Activated CD8-positive, alpha-beta memory T cell treated with anti-CD3 and anti-CD28 coated beads, Interleukin-2, amount 10 ng/mL, durations not matched to agents 7 days and 5 days (primary cell): Measurements from ENCODE around the gene DIDO1. TPM values are rescaled to one million over a fixed set of nuclear protein-coding genes. Genes with fewer than 3 reads are reported as not detected.
A peak's percentile ranks its signal among the peaks of the same experiment; 100 is the strongest.

Experiments
- ATAC-seq: fragments of 150-1000 bp; cut with Tn5 transposase; one replicate; pipeline ENCODE4 v1.10.0; 2021; ENCODE audit warnings: moderate library complexity
- CTCF ChIA-PET: fragments of 350-600 bp; sonication (Branson Sonifier 250); formaldehyde crosslinking; loops from one replicate; lab custom pipeline; 2021; ENCODE audit warnings: antibody characterized with exemption; lab: Charles Lee
- DNase-seq: peaks from one replicate; pipeline ENCODE4 v3.0.0-alpha.2; 2020
- H3K27ac Mint-ChIP-seq: one replicate; pipeline ENCODE4 v1.8.0; 2021; ENCODE audit warnings: mild to moderate bottlenecking, mixed read lengths
- H3K27me3 Mint-ChIP-seq: one replicate; pipeline ENCODE4 v1.8.0; 2021; ENCODE audit warnings: mixed read lengths
- H3K36me3 Mint-ChIP-seq: one replicate; pipeline ENCODE4 v1.8.0; 2021; ENCODE audit warnings: mild to moderate bottlenecking, mixed read lengths
- H3K4me1 Mint-ChIP-seq: one replicate; pipeline ENCODE4 v1.8.0; 2021; ENCODE audit warnings: mixed read lengths
- H3K4me3 Mint-ChIP-seq: one replicate; pipeline ENCODE4 v1.8.0; 2021; ENCODE audit warnings: mild to moderate bottlenecking, moderate library complexity, mixed read lengths
- H3K9me3 Mint-ChIP-seq: one replicate; pipeline ENCODE4 v1.8.0; 2022; ENCODE audit warnings: low read depth, mixed read lengths
- total RNA-seq, 2 experiments: library from RNA; stranded (reverse); gene quantifications; one replicate each; pipeline ENCODE4 v1.2.3, GENCODE V29; 2021

The DIDO1 gene
- 10 to 100 TPM; 64.6 to 87.0 TPM for total RNA-seq

GRCh38 chr20:62926229-62927127 lies at the start of gene DIDO1:
Gene DIDO1, minus strand, starts transcription at chr20:62926505.
- no peaks in the 10 kb centered on the region for H3K27me3 Mint-ChIP-seq
- H3K27ac Mint-ChIP-seq: peak within 1 kb of the TSS; percentile 94
- peaks cover 68% of the 10 kb centered on the region for H3K4me1 Mint-ChIP-seq
- no peaks in the 10 kb centered on the region for H3K9me3 Mint-ChIP-seq
- DNase-seq: peak; percentile 92
- H3K36me3 Mint-ChIP-seq: peaks cover 8% of the 10 kb centered on the region
- CTCF ChIA-PET: interaction anchor here (0.7 to 18.3 kb wide), 7 partner anchors 9 to 83 kb away, joined by 3 to 268 read pairs (median 7); partner anchors contain the start of gene GID8
- peak within 1 kb of the TSS; percentile 88 for H3K4me3 Mint-ChIP-seq
- ATAC-seq: peak; percentile 75

DNA sequence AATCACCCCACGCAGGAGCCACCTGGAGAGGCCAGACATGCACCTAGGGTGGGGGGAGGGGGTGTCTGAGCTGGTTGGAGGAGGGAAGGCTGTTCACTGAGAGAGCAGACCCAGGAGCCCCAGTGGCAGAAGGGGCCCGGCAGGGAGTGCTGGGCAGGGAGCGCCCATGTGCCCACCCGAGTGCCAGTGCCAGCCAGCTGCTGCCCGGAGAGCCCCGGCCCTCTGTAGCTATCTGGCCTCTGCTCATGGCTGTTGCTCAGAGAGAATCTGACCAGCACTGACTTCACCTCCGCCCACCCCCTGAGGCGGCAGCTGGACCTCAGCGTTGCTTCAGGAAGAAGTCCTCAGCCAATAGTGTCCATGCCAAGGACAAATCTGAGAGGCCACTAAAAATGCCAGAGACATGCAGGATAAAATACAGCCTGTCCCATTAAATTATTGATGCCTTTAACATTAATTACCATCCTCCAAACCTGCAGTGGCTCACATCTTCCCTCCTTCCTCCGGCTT lies 49.0 kb upstream of the DIDO1 start:
- no peak for ATAC-seq
- no peaks in the 10 kb centered on the region for H3K9me3 Mint-ChIP-seq
- H3K4me3 Mint-ChIP-seq: no peak overlapping the region
- no peak for DNase-seq
- peaks cover 72% of the 10 kb centered on the region for H3K27me3 Mint-ChIP-seq
- H3K27ac Mint-ChIP-seq: no peak overlapping the region
- H3K4me1 Mint-ChIP-seq: peaks cover 30% of the 10 kb centered on the region
- H3K36me3 Mint-ChIP-seq: no peaks in the 10 kb centered on the region
- CTCF ChIA-PET: no interaction called here

DNA sequence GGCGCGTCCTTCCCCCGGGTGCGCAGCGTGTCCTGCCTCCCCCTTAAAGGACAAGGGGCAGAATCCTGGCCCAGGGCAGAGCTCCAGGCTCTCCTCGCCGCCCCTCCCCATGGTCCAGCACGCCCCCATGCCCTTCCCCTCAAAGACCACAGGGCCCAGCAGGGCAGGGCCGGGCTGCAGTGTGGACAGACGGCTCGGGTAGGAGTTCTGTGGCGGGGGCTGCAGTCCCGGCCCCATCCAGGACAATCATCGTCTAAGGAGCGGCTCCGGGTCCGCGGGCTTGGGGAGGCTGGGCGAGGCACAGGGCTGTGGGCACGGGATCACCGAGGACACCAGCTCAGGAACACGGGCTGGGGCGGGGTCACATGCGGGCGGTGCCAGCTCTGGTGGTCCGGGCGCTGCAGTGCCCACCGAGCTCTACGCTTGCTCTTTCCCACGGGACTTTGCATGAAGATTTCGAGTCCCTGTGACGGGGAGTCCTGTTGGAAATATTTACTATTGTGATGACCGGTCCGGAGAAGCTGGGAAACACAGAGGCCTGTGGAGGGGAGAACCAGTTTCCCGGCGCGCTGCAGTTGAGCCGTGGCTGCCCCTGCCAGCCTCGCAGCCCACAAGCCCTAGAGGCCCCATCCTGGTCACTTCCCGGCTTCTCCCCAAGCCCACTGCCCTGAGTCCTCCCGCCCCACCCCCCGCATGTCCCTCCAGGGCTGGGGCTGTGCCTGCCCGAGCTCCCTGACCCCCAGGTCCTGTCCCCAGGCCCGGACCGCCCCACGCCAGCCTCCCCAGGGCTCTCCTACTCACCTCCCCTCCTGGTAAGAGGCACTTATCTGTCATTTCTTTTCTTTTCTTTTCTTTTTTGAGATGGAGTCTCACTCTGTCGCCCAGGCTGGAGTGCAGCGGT lies 46.8 kb upstream of the DIDO1 start:
- peaks cover 54% of the 10 kb centered on the region for H3K27me3 Mint-ChIP-seq
- H3K4me1 Mint-ChIP-seq: peaks cover 21% of the 10 kb centered on the region
- ATAC-seq (no peak), DNase-seq (no peak)
- CTCF ChIA-PET: interaction anchor here (0.6 to 1.8 kb wide), 32 partner anchors 8 to 447 kb away, joined by 3 to 18 read pairs (median 4); partner anchors contain the start of genes SLC17A9 and TCFL5
- H3K36me3 Mint-ChIP-seq: no peaks in the 10 kb centered on the region
- no peak overlapping the region for H3K27ac Mint-ChIP-seq
- no peak overlapping the region for H3K4me3 Mint-ChIP-seq
- H3K9me3 Mint-ChIP-seq: no peaks in the 10 kb centered on the region

- H3K27me3 Mint-ChIP-seq: peaks cover 47% of the 10 kb centered on the region
- ATAC-seq (peak; percentile 98), DNase-seq (peak; percentile 90)
- CTCF ChIA-PET: interaction anchor here (0.6 to 1.8 kb wide), 32 partner anchors 8 to 446 kb away, joined by 3 to 18 read pairs (median 4); partner anchors contain the start of genes SLC17A9 and TCFL5
- no peak overlapping the region for H3K27ac Mint-ChIP-seq
- no peaks in the 10 kb centered on the region for H3K36me3 Mint-ChIP-seq
- no peaks in the 10 kb centered on the region for H3K9me3 Mint-ChIP-seq
- no peak overlapping the region for H3K4me3 Mint-ChIP-seq
- H3K4me1 Mint-ChIP-seq: peaks cover 12% of the 10 kb centered on the region
These were observed 45.9 kb upstream of the DIDO1 start for GRCh38 chr20:62971950-62972844.

DNA sequence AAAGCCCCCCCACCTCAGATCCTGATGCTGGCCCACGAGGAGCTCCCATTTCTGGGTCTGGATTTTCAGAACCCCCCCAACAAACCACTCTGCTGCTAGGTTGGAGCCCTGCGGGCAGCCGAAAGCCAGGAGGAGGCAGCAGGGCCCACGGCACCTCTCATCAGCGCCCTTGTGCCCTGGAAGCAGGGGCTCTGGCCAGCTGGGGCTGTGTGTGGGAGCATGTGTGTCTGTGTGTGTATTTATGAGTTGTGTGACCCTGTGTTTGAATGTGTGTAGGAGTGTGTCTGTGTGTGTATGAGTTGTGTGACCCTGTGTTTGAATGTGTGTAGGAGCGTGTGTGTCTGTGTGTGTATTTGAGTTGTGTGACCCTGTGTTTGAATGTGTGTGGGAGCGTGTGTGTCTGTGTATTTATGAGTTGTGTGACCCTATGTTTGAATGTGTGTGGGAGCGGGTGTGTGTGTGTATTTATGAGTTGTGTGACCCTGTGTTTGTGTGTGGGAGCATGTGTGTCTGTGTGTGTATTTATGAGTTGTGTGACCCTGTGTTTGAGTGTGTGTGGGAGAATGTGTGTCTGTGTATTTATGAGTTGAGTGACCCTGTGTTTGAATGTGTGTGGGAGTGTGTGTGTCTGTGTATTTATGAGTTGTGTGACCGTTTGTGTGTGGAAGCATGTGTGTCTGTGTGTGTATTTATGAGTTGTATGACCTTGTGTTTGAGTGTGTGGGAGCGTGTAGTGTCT lies 45.1 kb upstream of the DIDO1 start:
- CTCF ChIA-PET: interaction anchor here (1.2 to 2.3 kb wide), 8 partner anchors 8 to 82 kb away, joined by 3 to 27 read pairs (median 9); partner anchors contain the start of genes BHLHE23 and SLC17A9
- no peaks in the 10 kb centered on the region for H3K36me3 Mint-ChIP-seq
- no peak for DNase-seq
- H3K4me3 Mint-ChIP-seq: no peak overlapping the region
- ATAC-seq: no peak
- no peaks in the 10 kb centered on the region for H3K9me3 Mint-ChIP-seq
- H3K27ac Mint-ChIP-seq: no peak overlapping the region
- peaks cover 11% of the 10 kb centered on the region for H3K4me1 Mint-ChIP-seq
- H3K27me3 Mint-ChIP-seq: peaks cover 42% of the 10 kb centered on the region

DNA sequence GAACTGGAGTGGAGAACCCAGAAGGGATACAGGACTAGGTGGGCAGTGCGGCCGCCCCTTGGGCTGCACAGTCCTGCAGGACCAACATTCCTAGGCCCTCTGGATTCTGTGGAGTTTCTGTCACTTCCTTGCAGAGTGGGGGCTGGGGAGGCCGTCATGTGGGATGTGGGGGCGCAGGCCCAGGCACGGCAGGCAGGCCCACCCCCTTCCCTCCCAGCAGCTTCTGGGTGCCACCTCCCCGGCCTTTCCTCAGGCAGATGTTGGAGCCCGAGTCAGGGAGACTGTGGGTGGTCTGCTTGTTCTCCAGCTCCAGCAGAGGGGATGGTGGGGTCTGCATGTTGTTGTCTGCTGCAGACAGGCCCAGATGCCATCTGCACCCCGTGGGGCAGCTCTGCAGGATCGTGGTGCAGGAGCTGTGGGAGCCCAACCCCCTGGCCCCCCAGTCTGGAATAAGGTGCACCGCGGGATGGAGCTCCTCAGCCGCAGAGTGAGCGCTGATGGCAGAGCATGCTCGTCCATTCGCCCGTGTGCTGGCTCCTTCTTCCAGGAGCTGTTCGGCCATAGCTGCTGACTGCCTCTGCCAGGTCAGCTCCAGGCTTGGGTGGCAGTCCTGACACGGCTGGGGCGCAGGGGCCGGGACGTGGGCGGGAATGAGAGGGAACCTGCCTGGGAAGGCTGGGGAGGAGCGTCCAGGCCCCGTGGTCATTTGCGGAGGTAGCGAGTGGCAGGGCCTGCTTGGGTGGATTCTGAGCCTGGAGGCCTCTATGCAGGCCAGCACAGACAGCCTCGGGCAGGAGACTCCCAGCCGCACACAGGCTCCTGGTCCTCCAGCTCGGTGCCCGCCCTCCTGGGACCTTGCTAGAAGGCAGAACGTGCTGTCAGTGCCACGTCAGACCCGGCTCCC lies 44.3 kb upstream of the DIDO1 start:
- no peaks in the 10 kb centered on the region for H3K9me3 Mint-ChIP-seq
- CTCF ChIA-PET: interaction anchor here (1.2 to 2.3 kb wide), 5 partner anchors 9 to 83 kb away, joined by 3 to 27 read pairs (median 8); partner anchors contain the start of gene BHLHE23
- DNase-seq: no peak
- H3K36me3 Mint-ChIP-seq: no peaks in the 10 kb centered on the region
- ATAC-seq: no peak
- H3K4me1 Mint-ChIP-seq: peaks cover 11% of the 10 kb centered on the region
- peaks cover 35% of the 10 kb centered on the region for H3K27me3 Mint-ChIP-seq
- H3K27ac Mint-ChIP-seq: no peak overlapping the region
- H3K4me3 Mint-ChIP-seq: no peak overlapping the region

DNA sequence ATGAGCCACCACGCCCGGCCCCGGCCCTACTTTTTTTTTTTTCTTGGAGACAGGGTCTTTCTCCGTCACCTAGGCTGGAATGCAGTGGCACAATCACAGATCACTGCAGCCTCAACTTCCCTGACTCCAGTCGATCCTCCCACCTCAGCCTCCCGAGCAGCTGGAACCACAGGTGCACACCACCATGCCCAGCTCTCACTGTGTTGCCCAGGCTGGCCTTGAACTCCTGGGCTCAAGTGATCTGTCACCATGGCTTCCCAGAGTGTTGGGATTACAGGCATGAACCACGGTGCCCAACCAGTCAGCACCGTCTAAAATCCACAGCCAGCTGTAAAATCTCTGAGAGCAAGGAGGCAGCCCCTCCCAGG lies 43.6 kb upstream of the DIDO1 start:
- CTCF ChIA-PET: interaction anchor here (1.2 to 2.3 kb wide), 4 partner anchors 10 to 69 kb away, joined by 4 to 27 read pairs (median 9); partner anchors contain the start of gene BHLHE23

DNA sequence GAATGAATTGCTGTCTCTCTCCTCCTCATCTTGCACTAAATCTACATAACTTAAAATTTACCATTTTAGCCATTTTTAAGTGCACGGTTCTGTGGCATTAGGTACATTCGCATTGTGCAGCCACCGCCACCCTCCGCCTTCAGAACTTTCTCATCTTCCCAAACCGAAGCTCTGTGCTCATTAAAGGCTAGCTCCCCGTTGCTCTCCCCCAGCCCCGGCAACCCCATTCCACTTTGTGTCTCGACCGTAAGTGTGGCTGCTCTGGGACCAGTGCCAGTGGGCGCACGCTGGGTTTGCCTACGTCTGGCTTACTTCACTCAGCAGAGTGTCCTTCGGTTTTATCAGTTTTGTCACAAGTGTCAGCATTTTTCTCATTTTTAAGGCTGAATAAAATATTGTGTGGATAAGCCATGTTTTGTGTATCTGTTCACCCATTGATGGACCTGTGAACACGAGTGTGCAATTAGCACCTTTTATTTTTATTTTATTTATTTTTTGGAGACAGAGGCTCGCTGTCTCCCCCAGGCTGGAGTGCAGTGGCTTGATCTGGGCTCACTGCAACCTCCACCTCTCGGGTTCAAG lies 43.0 kb upstream of the DIDO1 start:
- CTCF ChIA-PET: interaction anchor here (1.7 to 2.3 kb wide), 2 partner anchors 39 to 68 kb away, joined by 4 to 10 read pairs; no protein-coding TSS in a partner anchor
- ATAC-seq (no peak), DNase-seq (no peak)
- Mint-ChIP-seq H3K27me3 (peaks cover 25% of the 10 kb centered on the region), H3K27ac (no peak overlapping the region), H3K4me3 (no peak overlapping the region), H3K4me1 (peaks cover 11% of the 10 kb centered on the region), H3K36me3 (no peaks in the 10 kb centered on the region), H3K9me3 (no peaks in the 10 kb centered on the region)

More for the DNA sequence above, 43.6 kb upstream of the DIDO1 start:
- Mint-ChIP-seq H3K27me3 (peaks cover 31% of the 10 kb centered on the region), H3K9me3 (no peaks in the 10 kb centered on the region), H3K4me3 (no peak overlapping the region), H3K4me1 (peaks cover 11% of the 10 kb centered on the region), H3K36me3 (no peaks in the 10 kb centered on the region), H3K27ac (no peak overlapping the region)
- no peak for ATAC-seq
- DNase-seq: no peak

- H3K9me3 Mint-ChIP-seq: no peaks in the 10 kb centered on the region
- H3K27me3 Mint-ChIP-seq: peaks cover 20% of the 10 kb centered on the region
- CTCF ChIA-PET: interaction anchor here (1.7 to 2.3 kb wide), 2 partner anchors 40 to 68 kb away, joined by 4 to 10 read pairs; no protein-coding TSS in a partner anchor
- ATAC-seq (no peak), DNase-seq (no peak)
- no peak overlapping the region for H3K27ac Mint-ChIP-seq
- H3K36me3 Mint-ChIP-seq: no peaks in the 10 kb centered on the region
- peaks cover 11% of the 10 kb centered on the region for H3K4me1 Mint-ChIP-seq
- H3K4me3 Mint-ChIP-seq: no peak overlapping the region
These were observed 42.3 kb upstream of the DIDO1 start for GRCh38 chr20:62968378-62969178.
